Bronchial epithelial cell (primary cell): ENCODE results near the gene NAB1. TPM values are rescaled to one million over a fixed set of nuclear protein-coding genes. Genes with fewer than 3 reads are reported as not detected.

Experiments used
- DNase-seq: peaks from one replicate; pipeline ENCODE4 v3.0.0-alpha.2; 2010; ENCODE audit warnings: low read depth
- FAIRE-seq: peaks from 2 replicates; lab custom pipeline; 2011; peaks lifted over from hg19 to GRCh38; lab: Jason Lieb, UNC
- H3K27me3 ChIP-seq: 2 replicates; pipeline ENCODE4 v1.5.1; 2011; ENCODE audit warnings: low read length; ENCODE audit not compliant: control insufficient read depth, insufficient read depth
- H3K36me3 ChIP-seq: 2 replicates; pipeline ENCODE4 v1.5.1; 2011; ENCODE audit warnings: low read length; ENCODE audit not compliant: control insufficient read depth, insufficient read depth
- H3K4me3 ChIP-seq: 2 replicates; pipeline ENCODE4 v1.5.1; 2011; ENCODE audit warnings: mild to moderate bottlenecking, low read depth, low read length, control low read depth
- total RNA-seq: library from RNA; depleted of rRNA; stranded (reverse); fragments of >200 nt; gene quantifications from 2 replicates; pipeline ENCODE4 v1.2.1, GENCODE V29; 2014
- TF ChIP-seq, protein P1 (sequence below): IDR thresholded peaks from 2 replicates; pipeline ENCODE4 v1.5.1; 2011; ENCODE audit warnings: mild to moderate bottlenecking, moderate library complexity, low read length, control low read depth, inconsistent platforms; ENCODE audit not compliant: insufficient read depth, severe bottlenecking

NAB1 gene
- total RNA-seq, 1 donor from 2014 or later, result 92.4 TPM

GRCh38 chr2:190636361-190636760 is 12.5 kb upstream of the NAB1 start:
- FAIRE-seq, result no peak
- H3K27me3 ChIP-seq, result no peaks in the 10 kb centered on the region
- peak; percentile 90 for DNase-seq
- no peaks in the 10 kb centered on the region for H3K36me3 ChIP-seq
- no peak overlapping the region for H3K4me3 ChIP-seq
- TF ChIP-seq, protein P1, sequence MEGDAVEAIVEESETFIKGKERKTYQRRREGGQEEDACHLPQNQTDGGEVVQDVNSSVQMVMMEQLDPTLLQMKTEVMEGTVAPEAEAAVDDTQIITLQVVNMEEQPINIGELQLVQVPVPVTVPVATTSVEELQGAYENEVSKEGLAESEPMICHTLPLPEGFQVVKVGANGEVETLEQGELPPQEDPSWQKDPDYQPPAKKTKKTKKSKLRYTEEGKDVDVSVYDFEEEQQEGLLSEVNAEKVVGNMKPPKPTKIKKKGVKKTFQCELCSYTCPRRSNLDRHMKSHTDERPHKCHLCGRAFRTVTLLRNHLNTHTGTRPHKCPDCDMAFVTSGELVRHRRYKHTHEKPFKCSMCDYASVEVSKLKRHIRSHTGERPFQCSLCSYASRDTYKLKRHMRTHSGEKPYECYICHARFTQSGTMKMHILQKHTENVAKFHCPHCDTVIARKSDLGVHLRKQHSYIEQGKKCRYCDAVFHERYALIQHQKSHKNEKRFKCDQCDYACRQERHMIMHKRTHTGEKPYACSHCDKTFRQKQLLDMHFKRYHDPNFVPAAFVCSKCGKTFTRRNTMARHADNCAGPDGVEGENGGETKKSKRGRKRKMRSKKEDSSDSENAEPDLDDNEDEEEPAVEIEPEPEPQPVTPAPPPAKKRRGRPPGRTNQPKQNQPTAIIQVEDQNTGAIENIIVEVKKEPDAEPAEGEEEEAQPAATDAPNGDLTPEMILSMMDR, result no peak

DNA sequence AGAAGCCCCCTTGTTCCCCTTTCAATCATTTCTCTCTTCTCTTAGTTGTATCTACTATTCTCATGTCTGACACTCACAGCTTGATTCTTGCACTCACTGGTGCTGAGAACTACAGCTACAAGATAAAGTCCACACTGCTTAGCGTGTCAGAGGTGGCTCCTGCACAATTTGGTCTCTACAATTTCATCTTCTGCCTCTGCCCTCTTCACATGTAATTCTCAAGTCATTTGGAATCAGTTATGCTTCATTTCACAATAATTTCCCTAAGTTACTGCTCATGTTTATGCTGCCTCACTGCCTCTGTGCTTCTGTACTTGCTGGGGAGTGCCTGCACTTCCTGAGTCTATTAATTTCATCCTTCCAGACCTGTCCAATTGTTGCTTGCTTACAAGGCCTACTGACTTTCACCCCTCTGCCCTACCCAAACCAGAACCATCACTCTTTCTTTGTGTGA is 11.6 kb upstream of the NAB1 start:
- TF ChIP-seq, protein P1, result no peak
- Histone ChIP-seq H3K36me3 (no peaks in the 10 kb centered on the region), H3K27me3 (no peaks in the 10 kb centered on the region), H3K4me3 (no peak overlapping the region)
- FAIRE-seq (no peak), DNase-seq (no peak)

- Histone ChIP-seq H3K36me3 (no peaks in the 10 kb centered on the region), H3K4me3 (no peak overlapping the region), H3K27me3 (no peaks in the 10 kb centered on the region)
- DNase-seq, result no peak
- TF ChIP-seq, protein P1, result no peak
- no peak for FAIRE-seq
Observed at GRCh38 chr2:190637903-190638618, 10.8 kb upstream of the NAB1 start.

DNA sequence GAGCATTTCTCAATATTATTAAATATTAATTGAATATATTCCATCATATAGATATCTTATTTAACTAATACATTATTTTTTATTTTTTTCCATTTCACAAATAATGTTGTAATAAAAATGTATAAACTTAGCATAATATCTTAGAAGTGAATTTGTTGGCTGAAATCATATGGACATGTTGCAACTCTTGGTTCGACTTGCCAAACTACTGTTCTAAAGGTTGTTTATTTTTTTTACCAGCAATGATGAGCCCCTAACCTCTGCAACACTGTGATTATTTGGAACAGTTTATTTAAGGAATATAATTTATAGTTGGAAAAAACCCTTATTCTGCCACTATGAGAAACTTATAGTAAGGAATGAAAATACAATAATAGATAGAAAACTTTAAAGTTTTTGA is 8.8 kb upstream of the NAB1 start:
- H3K4me3 ChIP-seq, result no peak overlapping the region
- TF ChIP-seq, protein P1, result no peak
- H3K36me3 ChIP-seq, result no peaks in the 10 kb centered on the region
- DNase-seq (no peak), FAIRE-seq (no peak)
- H3K27me3 ChIP-seq, result no peaks in the 10 kb centered on the region

DNA sequence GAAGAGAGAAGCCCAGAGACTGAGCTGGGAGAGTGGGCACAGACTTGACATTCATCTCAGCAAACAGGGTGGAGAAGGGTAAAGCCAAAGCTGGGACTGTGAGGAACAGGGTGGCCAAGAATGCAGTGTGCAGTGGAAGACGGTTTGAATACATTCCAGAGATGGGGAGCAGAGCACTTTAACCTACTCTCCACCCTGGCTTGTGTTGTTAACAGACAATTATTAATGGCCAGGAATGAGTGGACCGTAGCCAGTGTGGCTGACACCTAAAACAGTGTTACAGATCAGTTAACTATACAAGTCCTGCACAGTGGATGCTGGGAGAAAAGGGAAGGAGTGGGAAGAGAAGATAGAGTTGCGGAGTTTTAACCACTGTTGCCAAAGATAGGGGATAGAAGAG is 7.4 kb upstream of the NAB1 start:
- FAIRE-seq (no peak), DNase-seq (no peak)
- H3K4me3 ChIP-seq, result no peak overlapping the region
- no peaks in the 10 kb centered on the region for H3K27me3 ChIP-seq
- TF ChIP-seq, protein P1, result no peak
- no peaks in the 10 kb centered on the region for H3K36me3 ChIP-seq
